COR-L47 (cell line): ENCODE measurements around the gene HOXB6.
A peak's percentile ranks its signal among the peaks of the same experiment; 100 is the strongest.

Experiments used
- DNase-seq: peaks from one replicate; lab custom pipeline; 2025; lab: John Stamatoyannopoulos, UW

The HOXB6 gene

DNA sequence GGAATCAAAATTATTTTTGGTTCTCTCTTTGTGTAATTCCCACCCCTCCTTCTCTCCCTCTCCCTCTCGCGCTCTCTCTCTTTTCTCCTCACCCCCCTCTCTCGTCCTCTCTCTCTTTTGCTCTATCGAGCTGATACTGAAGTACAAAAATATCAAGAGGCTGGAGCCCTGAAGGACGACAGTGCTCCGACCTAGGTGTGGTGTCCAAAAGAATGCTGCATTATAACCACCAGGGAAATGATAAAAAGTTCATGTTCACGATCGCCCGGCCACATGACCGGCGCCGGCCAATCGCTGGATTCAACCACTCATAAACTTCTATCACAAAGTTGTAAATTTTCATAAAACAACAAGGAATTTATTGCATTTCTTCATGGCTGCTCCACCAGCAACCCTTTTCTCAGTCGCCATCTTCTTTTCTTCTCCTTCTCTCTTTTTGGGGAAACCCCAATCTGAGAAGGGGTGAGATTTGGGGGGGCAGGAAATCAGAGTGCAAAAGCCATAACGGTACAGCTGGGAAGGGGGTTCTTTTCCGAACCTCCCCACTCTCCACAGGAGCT is at the start of gene HOXB6:
TSS of gene HOXB6 (minus strand) at position 217 of the 560 bp plus-strand sequence. CDS start 6,836 bp downstream, outside the sequence.
- no peak for DNase-seq

DNA sequence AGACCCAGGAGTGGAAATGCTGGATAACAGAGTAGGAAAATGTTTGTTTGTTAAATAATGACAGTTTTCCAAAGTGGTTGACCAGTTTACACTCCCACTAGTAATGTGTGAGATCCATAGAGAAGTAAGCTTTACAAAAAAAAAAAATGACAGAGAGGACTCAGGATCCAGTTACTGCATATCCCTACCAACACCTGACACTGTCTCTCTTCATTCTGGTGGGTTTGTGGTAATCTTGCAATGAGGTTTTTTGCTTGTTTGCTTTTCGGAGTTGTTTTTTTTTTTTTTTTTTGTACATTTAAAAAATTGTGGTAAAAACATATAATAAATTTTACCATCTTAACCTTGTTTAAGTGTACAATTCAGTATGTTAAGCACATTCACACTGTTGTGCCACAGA is 45.0 kb upstream of the HOXB6 start:
- no peak for DNase-seq

DNA sequence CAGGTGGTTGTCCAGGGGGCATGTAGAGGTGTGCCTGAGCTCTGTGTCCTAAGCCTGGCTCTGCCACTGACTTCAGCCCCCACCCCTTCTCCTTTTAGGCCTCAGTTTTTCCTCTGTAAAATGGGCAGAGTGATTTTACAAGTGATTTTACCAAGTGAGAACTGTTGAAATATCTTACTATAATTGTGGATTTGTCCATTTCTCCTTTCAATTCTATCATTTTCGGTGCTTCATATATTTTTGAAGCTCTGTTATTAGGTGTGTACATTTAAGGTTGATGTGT is 43.1 kb upstream of the HOXB6 start:
- DNase-seq = no peak

DNA sequence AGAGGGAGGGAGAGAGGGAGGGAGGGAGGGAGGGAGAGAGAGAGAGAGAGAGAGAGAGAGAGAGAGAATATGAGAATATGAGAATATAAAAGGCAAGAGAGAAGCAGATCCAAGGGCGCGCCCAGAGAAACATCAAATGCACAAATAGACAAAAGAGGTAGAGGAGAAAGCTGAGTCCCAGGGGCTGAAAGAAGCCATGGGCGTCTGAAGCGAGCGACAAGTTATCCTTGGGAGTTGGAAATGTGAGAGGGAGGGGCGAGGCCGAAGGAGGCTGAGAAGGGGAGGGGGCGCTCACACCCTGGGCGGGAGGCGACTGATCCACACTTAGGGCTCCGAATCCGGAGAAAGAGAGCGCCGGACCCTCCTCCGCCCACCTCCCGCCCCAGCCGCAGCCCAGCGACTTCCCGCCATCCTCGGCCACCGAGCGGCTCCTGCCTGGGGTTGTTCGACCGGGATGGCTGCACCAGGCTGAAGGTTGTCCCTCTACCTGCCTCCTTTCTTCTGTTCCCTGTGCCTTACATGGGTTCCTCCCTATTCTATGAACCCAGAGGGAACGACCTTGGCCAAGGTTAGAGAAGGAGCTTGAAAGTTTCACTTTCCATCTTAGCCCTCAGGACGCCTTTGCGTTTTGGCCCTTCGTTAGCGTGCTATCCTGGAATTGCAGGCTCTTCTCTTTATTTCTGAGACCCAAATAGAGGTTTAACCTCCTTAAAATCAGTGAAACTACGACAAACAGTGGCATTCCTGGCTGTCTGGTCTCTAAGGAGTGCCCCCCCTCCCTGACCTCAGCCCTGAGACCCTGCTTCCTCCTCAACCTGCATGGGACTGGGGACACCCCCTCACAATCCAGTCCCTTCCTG is 42.5 kb upstream of the HOXB6 start:
- DNase-seq = peak; percentile 22

DNA sequence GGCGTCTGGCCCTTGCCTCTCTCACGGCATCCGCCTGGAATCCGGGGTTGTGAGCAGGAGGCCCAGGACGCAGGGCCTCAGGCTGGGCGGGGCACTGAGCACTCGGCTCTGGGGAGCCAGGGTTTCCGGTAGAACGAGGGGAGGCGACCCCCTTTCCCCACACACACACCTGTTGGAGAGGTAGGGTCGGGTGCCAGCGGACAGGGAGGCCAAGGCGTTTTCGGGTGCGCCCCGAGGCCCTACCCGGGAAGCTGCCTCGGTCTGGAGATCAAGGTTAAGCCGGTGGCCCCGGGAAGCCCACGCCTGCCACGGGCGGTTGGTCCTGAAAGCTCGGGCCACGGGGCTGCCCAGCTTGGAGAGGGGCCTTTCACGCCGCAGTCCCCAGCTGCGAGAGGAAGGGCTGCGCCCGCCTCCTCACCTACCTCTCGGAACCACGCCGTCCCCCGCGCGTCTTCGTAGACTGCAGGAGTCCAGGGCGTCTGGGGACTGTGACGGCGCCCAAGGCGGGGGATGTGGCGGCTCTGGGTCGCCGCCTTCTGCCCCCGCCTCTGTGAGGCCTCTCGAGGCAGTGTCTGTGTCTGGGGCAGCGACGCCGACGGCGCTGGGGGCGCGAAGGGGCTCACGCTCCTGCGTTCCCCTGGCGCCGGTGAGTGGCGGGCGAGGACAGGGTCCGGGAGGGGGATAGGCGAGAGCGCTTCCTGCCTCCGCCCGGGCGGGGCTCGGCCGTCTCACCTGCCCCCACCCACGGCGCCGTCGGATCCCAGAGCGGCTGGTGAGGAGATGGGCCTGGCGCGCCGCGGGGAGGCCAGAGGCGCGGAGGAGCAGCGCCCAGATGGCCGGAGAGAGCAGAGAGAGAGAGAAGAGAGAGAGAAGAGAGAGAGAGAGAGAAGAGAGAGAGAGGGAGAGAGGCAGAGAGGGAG is 41.7 kb upstream of the HOXB6 start:
- DNase-seq = peak; percentile 76

DNA sequence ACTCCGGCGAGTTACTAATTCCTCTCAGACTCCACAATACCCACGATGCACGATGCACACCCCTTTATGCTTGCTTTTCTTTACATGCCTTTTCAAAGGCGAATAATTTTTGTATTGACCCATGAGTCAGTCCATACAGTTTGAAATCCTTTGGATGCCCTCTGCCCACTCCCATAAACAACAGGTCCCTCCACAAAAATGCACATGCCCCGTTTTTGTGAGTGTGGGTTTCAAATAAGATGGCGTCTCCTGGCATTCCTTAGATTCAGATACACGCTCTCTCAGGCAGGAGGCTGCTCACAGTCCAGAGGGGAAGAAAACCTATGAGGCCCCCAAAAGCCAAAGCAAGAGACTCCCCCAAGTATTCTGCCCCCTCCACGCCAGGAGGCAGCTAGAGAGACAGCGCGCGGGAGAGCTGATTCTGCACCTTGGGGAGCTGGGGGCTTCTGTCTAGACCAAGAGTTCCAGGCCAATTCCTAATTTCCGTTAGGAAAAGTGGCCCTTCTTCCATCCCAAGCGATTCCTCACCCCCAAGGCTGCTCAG is 40.9 kb upstream of the HOXB6 start:
- DNase-seq = no peak

DNA sequence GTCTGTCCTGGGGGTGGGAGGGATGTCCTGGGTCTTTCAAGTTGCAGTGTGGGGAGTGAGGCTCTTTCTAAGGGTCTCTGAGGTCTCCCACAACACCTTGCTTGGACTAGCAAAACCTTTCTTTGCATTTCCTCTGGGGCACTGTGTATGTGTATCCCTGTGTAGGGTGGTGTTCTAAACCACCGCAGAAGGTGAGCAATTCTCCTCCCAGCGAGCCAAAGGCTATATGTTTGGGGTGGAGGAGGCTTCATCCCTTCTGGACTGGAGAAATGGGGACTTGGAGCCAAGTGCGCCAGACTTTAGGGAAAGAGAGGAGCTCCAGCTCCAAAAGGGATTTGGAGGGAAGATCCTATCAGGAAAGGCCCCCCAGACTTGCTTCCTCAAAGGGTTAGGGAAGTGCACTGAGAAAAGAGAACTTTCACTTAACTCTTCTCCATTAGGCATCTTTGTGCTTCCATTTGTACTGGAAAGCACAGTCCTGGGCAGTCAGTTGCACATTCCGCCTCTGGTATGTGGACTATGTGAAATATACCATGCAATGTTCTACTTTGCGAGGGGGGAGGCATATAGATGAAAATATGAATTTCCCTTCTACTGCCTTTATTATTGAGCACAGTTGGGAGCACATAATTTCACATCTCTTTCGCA is 40.2 kb upstream of the HOXB6 start:
- no peak for DNase-seq

DNA sequence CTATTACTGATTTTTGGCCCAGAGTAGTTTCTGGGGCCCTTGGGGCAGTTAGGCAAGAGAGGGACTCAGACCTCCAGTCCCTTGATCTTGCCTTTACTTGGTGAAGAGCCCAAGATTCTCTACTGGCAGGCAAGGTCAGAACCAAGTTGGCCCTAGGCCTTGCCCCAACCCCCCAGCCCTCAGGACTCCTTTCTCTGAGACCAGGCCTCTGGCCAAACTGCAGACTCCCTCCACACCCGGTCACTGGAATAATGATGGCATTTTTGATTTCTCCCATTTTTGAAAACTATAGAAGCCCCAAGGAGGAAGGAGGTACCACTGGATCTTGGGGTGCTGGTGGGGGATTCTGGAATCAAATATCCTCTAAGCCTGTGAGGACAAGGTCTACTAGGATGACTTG is 39.4 kb upstream of the HOXB6 start:
- DNase-seq = no peak

DNA sequence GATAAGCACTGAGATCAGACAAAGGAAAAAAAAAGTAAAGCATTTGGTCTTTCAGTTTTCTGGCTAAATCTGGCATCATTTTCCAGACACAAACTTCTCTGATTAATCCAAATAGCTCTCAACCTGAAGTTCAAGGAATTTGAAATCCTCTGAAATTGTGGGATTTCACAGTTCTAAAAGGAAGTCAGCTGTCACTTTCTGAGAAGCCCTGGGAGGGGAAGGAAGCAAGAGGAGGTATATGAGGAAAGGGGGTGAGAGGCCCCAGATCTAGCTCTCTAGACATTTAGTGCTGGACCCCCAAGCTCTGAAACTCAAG is 38.9 kb upstream of the HOXB6 start:
- no peak for DNase-seq

DNA sequence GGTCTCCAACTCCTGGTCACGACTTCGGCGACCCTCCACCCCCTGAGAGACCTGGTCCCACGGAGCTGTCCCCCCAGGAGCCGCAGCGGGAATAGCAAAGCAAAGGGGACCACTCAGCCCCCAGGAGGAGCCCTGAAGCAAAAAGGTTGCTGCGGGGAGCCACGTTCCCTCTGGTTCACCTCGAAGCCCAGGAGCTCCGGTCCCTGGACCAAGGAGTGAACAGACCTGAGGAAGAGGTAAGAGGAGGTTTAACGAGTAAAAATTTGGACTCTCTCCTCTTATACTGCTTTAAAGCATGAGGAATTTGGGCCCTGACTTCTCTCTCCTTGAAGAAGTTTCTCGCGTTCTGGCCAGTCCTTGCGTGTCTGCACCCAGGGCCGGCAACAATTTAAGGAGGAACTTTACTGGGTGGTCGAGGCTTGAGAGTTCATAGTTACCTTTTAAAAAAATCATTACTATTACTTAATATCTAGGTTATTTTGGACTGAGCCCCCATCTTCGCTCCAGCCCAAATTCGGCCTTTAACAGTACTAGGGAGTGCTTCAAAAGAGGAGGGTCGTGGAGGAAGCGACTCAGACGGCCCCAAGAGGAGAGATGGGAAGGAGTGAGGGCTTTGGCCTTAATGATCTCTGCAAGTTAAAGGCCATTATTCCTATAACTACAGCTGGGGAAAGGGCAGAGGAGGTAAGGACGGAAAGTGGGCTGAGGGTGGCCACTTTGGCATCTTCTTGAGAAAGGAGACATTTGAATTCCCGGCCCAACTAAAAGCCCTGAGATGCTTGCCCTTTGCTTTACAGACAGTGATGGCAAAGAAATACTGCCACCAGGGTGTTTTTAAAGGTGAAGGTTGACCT is 38.3 kb upstream of the HOXB6 start:
- DNase-seq = no peak

DNA sequence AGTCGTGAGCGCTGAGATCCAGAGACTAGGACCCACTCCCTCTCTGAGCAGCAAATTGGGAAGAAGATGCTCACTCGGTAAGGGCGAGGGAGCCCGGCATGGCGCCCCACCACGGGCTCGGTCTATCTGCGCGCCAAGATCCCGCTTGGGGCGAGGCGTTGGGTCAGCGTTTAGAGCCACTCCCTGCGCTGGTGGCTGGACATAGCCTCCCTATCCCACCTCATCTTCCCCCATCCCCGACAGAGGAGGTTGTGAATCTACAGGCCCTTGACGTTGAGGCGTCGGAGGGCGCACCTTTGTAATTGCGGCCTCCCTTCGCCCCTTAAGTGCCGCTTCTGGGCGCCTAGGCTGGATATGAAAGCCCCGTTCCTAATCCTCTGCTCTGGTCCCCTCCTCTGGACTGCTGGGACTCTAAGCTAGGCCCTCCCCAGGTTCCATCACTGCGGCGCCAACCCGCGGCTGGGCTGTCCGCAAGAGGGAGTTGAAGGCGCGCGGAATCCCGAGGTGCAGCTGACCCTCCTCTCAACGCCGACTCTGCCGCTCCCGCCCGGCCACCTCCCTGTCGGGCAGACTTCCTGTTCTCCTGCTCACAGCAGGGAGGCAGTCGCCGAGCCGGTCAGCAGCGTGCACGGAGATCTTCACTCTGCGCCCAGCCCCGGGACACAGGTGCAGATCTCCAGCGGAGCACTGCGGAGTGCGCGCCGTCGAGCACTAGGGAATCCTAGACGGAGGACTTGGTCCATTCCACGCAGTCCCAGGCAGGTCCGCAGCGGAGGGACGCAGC is 37.5 kb upstream of the HOXB6 start:
- no peak for DNase-seq

DNA sequence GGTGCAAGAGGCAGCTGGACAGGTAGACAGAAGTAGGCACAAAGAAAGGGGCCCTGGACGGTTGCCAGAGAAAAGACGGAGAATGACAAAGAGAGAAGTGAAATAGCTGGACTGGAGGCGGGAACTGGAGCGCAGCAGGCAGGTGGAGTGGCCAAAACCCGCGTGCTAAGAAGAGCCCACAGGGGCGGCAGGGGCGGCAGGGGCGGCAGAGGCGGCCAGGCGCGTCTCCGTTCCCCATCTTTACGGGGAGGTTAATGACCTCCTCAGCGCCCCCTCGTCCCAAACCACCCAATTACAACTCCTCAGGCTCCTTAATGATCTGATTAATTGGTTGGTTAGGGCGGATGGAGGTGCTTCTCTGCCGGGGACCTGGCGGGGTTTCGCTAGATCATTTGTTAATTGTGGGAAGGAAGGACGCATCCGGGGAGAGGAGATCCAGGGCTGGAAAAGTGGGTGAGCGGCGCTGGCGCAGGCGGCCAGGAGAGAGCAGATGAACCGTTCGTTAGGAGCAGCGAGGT is 36.8 kb upstream of the HOXB6 start:
- DNase-seq = no peak

DNA sequence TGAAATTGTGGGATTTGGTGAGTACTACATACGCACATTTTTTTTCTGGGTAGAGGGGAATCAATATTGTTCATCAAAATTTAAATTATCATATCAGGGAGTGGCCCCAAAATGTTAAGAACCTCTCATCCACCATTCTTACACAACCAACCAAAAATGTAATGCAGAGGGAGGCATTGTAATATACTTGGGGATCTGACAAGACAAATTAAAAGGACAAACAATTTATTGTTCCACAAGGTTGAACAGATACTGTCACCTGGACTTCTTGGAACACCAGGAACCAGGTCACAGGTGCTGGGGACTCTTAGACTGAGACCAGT is 36.0 kb upstream of the HOXB6 start:
- no peak for DNase-seq

DNA sequence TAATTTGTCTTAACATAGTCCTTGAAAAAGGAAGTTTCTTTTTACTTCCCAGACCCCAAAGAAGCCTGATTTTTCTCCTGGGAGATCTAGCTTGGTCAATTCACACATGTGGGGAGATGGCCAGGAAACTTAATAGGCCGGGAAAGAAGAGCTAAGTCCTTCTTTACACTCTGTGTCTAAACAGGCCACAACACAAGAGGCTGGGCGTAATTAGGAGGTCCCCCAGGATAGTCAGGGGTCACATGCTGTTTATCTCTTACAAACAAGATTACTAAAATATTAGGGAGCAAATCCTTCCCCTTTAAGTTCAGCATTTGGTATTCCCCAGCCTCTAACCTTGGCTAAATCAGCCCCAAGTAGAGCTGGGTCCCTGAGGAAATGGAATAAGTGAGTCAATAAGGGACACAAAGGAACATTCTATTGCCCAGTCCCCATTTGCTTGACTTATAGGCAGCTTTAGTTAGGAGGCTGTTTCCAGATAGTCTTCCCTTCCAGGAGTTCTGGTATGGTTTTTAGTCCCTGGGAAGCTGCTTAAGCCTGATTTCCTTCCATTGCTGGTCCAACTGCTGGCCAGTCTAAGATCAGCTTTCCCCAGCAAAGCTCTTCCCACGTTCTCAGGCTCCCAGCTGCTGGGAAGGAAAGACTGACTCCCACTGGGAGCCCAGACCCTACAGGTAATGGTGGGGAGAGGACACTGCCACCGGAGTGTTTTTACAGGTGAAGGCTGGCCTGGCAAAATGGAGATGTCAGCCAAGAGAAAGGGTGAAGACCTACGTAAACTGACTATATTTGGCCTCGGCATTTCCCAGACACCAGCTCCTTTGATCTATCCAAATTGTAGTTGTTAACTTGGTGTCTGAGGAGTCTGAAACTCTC is 35.4 kb upstream of the HOXB6 start:
- no peak for DNase-seq

DNA sequence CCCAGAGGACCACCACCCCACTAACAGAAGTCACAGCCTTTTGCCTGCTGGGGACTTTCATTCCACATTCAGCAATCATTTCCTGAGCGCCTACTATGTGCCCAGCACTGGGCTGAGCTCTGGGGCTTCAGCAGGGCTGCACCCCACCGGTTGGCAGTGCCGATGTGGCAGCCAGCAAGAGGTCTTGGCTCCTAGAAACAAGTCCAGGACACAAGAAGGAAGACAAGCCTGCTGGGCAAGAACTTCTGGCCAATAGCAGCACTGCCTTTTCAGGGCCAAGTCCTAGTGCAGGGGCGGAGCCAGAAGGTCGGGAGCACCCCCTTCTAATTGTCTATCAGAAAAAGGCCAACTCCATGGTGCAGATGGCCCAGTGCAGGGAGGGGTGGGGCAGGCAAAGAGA is 34.4 kb upstream of the HOXB6 start:
- no peak for DNase-seq

DNA sequence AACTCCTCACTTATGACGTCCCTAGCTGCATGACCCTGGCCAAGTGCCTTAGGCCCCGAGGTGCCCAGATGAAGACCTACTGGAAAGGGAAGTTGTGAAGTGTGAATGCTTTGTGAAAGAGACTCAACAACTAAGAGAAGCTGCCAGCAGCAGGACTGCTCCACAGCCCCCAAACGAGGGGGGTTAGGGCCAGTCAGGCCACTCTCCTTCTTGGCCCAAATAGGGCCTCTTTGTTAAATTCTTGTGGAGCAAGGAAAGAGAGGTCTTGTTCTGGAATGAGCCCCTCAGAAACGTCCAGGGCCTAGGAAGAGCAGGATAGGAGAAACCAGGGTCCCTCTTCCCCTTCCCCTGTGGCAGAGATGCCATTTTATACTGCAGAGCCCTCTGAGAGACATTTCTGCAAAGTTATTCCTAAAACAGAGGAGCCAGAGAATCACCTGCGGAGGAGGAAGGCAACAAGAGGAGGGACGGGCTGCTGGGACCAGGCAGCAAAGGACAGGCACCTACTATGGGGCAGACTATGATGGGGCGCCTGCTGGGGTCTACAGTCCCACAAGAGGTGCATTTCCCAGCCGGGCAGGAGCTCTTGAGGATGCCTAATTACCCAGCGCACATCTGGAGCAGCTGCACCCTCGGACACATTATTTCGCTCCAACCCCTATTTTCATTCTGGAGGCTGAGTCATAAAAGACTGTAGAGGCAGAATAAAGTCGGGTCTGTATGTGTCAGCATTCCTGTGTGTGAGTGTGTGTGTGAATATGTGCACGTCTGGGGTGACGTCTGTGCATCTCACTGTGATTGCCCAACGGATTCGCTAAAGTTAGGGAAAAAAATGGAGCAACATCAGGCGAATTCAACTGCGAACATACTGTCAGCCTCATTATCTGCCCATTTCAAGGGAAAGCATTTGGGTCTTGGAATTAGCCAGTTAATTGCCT is 32.8 kb upstream of the HOXB6 start:
- no peak for DNase-seq

DNA sequence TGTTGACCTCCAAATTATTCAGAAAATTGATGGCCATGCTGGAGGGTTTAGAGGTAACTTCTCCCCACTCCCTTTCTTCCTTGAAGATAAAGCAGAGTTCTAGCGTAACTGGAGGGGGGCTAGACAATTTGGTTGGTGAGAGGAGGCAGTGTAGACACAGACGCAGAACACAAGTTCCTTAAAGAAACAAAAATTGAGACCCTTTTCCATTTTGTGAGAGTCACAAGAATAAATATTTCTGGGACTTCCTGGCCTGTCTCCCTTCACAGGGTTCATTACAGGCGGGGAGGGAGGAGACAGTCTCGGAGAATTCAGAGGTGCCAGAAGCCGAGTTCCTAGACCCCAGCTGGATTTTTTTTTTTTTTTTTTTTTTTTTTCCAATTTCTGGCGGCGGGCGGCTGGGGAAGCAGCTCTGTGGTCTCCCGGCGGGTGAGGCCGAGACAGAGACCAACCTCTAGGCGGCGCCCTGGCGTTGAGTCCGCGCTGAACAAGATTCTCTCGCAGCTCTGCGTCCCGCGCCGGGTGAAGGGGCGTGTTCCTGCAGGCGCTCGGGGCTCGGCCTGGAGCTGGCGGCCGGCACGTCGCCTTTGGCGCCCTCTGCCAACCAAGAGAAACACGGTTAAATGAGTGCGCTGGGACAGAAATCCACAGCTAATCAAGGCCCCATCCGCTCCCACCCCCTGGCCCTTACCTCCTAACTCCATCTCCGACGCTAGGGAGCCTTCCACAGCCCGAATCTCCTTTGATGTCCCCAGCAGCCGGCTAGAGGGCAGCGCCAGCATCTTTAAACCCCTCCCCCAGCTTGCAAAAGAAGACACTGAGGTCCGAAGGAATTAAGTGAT is 31.6 kb upstream of the HOXB6 start:
- no peak for DNase-seq
